Loucy (cell line): ENCODE measurements around the gene CASQ1.

ENCODE experiments used
- CTCF ChIP-seq: fragments of 200-600 bp; sonication (generic); conservative IDR thresholded peaks from 2 replicates; pipeline ENCODE4 v1.5.1; 2014; ENCODE audit warnings: mild to moderate bottlenecking, antibody characterized with exemption, low read length
- EZH2phosphoT487 ChIP-seq: fragments of 200-600 bp; IDR thresholded peaks from 2 replicates; pipeline ENCODE4 v1.6.1; 2018; ENCODE audit warnings: antibody characterized with exemption, mild to moderate bottlenecking, moderate library complexity, borderline replicate concordance

DNA sequence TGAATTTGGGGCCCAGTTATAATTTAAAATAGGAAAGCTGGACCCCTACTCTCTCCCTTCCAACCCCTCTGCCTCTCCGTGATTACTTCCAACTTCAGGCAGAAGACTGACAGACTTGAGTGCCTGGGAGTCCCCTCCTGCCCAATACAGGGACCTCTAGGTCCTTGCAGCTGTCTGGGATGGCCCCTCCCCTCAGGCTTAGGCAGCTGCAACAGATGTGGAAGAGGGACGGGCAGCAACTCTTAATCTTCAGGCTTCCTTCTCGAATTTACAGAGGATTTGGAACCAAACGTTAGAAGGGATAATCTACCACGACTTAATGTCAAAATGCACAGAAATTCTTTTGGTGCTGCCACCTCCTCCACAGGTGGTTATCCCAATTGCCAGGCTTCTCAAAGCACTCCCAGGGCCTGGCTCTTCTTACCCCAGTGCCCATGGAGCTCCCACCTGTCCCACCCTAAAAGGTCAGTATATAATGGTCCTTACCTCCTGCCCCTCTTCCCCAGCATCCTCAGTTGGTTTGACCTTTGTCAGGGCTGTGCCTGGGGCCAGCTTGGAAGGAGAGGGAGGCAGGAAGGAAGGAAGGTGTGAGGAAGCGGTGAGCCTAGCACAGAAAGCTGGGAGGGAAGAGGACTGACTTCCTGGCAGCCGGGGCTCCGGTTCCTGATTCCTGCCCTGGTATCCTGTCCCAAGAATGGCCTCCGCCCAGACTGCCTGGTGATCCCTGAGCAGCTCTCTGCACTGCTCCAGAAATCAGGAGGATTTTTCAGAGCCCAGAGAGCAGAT is 17.6 kb downstream of the CASQ1 start:
- TF ChIP-seq CTCF, result no peak
- TF ChIP-seq EZH2phosphoT487, result no peak
